Right lobe of liver (tissue), 6 donors: ENCODE results near the gene POLR2E. TPM values are rescaled to one million over a fixed set of nuclear protein-coding genes. Genes with fewer than 3 reads are reported as not detected.

Source experiments
- ATAC-seq, 4 donors: fragments of 200-7000 bp; cut with Tn5 transposase; one replicate each; pipeline ENCODE4 v1.9.1; 2020; ENCODE audit warnings: mild to moderate bottlenecking in 4 of 4, moderate library complexity in 4 of 4
- DNase-seq, 3 donors: peaks; one replicate each; pipeline ENCODE4 v3.0.0-alpha.2; 2020
- H3K27ac ChIP-seq, 3 donors: fragments of 200-600 bp; one replicate each; pipeline ENCODE4 v1.8.0; 2022
- H3K27me3 ChIP-seq, 2 donors: fragments of 200-600 bp; one replicate each; pipeline ENCODE4 v1.8.0; 2022
- H3K36me3 ChIP-seq, 4 donors: fragments of 200-600 bp; sonication (generic) in 1 of 4; one replicate each; pipeline versions ENCODE4 v1.5.1 to v1.8.0; 2017 to 2022; ENCODE audit warnings: control low read depth in 1 of 4
- H3K4me1 ChIP-seq, 4 donors: fragments of 200-600 bp; sonication (generic) in 1 of 4; one replicate each; pipeline versions ENCODE4 v1.5.1 to v1.8.0; 2017 to 2022; ENCODE audit warnings: control low read depth in 1 of 4
- H3K4me3 ChIP-seq, 3 donors: fragments of 200-600 bp; one replicate each; pipeline ENCODE4 v1.8.0; 2022
- H3K9me3 ChIP-seq, 4 donors: fragments of 200-600 bp; sonication (generic) in 1 of 4; one replicate each; pipeline versions ENCODE4 v1.5.1 to v1.8.0; 2017 to 2022; ENCODE audit warnings: control low read depth in 1 of 4
- POLR2A ChIP-seq: fragments of 450-650 bp; IDR thresholded peaks from one replicate; pipeline ENCODE4 v1.6.1; 2017; ENCODE audit warnings: antibody characterized with exemption, mild to moderate bottlenecking
- WGBS: methylation state at CpG from one replicate; pipeline ENCODE4 v1.1.6; 2018; ENCODE audit warnings: low coverage, low lambda C conversion rate; ENCODE audit not compliant: insufficient coverage; ENCODE audit errors: missing lambda C conversion rate; 5-methylcytosine and 5-hydroxymethylcytosine counted together
- intact Hi-C, 2 donors: fragments of 100-400 bp; cut with DNase I; formaldehyde crosslinking; loops; one replicate each; pipeline versions ENCODE4 v1.11.2 to v1.14.1; 2022
- long read RNA-seq: library from polyadenylated mRNA; unstranded; transcript quantifications from one replicate; pipeline ENCODE4 v2.0.0, GENCODE V29; 2019
- total RNA-seq, 6 experiments: library from RNA; depleted of rRNA in 2 of 6; stranded (reverse); fragments of >200 nt in 2 of 6; fragmentation: NEBNext Ultra II Directional in 3 of 6; extraction: Animal tissue kit (Norgen Biotek cat#: 25700) in 3 of 6; gene quantifications; one replicate each; pipeline versions ENCODE4 v1.1.0 to v1.2.4, GENCODE V29; 2016 to 2023
- TF ChIP-seq, protein P1 (sequence below), 4 donors: fragments of 200-600 bp in 3 of 4; fragments of 450-650 bp in 1 of 4; IDR thresholded peaks; one replicate each; pipeline versions ENCODE4 v1.5.1 to v1.8.0; 2016 to 2022; ENCODE audit warnings: antibody characterized with exemption in 4 of 4, mild to moderate bottlenecking in 2 of 4
- donor health status: DM: no; HTN: yes; CAD: no.
- donor health status: DM: no; HTN: no; CAD: no.
- donor health status: DM: no; HTN: no; CAD: no.
- donor health status: DM: no; HTN: yes; CAD: no.
- donor health status: DM: no; HTN: yes; CAD: no.

The POLR2E gene
- 100 to 1,000 TPM; 112 to 256 (median 131) TPM for total RNA-seq
- long read RNA-seq, transcript POLR2E-213 (8 exons, 2,831 nt) = major isoform, 42 of 52 reads
- long read RNA-seq, partial matches to known transcripts = 0 of 52 reads
- long read RNA-seq, other reads (novel, unspliced or antisense) = 5 of 52 reads

DNA sequence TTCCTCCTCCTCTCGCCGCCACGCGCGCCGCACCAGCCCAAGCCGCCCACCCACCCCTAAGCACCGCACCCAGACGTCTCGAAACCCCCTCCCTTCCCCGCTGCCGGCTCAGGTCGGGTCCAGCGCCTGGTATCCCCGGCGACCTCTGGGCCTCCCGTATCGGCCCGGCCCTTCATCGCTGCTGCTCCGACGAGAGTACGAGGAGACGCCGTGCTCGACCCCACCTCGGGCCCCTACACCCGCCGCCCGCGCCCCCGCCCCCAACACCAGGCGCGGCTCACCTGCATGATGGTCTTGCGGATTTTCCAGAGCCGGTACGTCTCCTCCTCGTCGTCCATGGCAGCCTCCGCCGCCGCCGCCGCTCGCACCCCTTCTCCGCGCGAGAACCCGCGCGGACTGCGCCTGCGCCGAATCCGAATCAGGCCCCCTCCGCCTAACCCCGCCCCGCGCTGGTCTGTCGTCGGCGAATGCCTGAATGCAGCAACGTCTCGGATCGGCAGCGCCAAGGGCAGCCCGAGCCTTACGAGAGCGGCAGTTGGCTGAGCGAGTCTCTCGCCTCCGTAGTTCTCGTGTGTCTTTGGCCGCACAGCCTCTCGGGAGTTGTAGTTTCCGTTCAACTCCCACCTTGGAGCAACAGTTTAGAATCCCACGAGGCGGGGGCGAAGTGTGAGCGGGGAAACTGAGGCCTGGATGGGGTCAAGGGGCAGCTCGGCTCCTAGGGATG is at the start of gene POLR2E:
TSS of gene POLR2E (minus strand) at position 398 of the 724 bp plus-strand sequence. CDS start at position 338, 60 bp downstream.
- peaks cover 0 to 17% (median 10%) of the 10 kb centered on the region in 4 donors for H3K36me3 ChIP-seq
- peaks cover 0 to 42% (median 17%) of the 10 kb centered on the region in 4 donors for H3K4me1 ChIP-seq
- H3K4me3 ChIP-seq = peak within 1 kb of the TSS; percentile 91 to 95 (median 92)
- TF ChIP-seq, protein P1, sequence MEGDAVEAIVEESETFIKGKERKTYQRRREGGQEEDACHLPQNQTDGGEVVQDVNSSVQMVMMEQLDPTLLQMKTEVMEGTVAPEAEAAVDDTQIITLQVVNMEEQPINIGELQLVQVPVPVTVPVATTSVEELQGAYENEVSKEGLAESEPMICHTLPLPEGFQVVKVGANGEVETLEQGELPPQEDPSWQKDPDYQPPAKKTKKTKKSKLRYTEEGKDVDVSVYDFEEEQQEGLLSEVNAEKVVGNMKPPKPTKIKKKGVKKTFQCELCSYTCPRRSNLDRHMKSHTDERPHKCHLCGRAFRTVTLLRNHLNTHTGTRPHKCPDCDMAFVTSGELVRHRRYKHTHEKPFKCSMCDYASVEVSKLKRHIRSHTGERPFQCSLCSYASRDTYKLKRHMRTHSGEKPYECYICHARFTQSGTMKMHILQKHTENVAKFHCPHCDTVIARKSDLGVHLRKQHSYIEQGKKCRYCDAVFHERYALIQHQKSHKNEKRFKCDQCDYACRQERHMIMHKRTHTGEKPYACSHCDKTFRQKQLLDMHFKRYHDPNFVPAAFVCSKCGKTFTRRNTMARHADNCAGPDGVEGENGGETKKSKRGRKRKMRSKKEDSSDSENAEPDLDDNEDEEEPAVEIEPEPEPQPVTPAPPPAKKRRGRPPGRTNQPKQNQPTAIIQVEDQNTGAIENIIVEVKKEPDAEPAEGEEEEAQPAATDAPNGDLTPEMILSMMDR (IDR thresholded peaks at IDR 0.05) = no peak
- peak; percentile 80 for TF ChIP-seq POLR2A
- intact Hi-C loops = no loop called here
- H3K27ac ChIP-seq = peak within 1 kb of the TSS; percentile 72 to 76 (median 73)
- peak; percentile 77 to 82 (median 78) for ATAC-seq
- 0% methylated on average over 6 of the region's 81 CpGs for WGBS
- peak; percentile 99 for DNase-seq
- H3K27me3 ChIP-seq = no peaks in the 10 kb centered on the region
- H3K9me3 ChIP-seq = no peaks in the 10 kb centered on the region

DNA sequence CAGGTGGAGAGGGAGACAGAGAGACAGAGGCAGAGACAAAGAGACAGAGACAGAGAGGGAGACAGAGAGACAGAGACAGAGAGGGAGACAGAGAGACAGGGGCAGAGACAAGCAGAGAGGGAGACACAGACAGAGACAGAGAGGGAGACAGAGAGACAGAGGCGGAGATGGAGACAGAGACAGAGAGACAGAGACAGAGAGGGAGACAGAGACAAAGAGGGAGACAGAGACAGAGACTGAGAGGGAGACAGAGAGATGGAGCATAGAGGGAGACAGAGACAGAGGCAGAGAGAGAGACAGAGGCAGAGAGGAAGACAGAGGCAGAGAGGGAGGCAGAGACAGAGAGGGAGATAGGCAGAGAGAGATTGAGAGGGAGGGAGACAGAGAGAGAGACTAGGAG is 49.6 kb upstream of the POLR2E start:
- no peak for TF ChIP-seq POLR2A
- TF ChIP-seq, protein P1 (IDR thresholded peaks at IDR 0.05) = no peak
- no peaks in the 10 kb centered on the region for H3K4me1 ChIP-seq
- ATAC-seq = no peak
- DNase-seq = no peak
- H3K36me3 ChIP-seq = peaks cover 0 to 7% (median 5%) of the 10 kb centered on the region in 4 donors
- intact Hi-C loops = no loop called here
- H3K27ac ChIP-seq = no peak overlapping the region
- no peaks in the 10 kb centered on the region for H3K27me3 ChIP-seq
- 60% methylated on average over 1 of the region's 1 CpG for WGBS
- H3K9me3 ChIP-seq = no peaks in the 10 kb centered on the region
- H3K4me3 ChIP-seq = no peak overlapping the region

DNA sequence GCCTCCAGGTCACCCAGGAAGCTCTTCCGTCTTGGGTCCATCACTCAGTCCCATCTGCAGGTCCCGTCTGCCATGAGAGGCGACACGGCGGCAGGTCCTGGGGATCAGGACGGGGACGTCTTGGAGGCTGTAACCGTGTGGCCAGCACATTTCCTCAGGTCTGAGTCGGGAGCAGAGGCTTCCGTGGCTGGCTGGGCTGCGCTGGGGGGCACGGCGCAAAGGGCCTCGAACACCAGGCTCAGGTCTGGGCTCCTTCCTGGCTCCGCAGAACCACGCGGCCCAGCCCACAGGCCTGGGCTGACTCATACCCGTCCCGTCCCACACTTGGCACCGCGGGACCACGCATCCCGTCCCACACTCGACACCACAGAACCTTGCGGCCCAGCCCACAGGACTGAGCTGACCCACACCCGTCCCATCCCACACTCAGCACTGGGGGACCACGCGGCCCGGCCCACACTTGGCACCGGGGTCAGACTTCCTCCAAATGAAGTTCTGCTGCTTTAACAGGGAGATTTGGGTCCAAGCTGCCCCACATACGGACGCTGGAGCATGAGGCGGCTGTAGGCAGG is 48.7 kb upstream of the POLR2E start:
- H3K27ac ChIP-seq = no peak overlapping the region
- DNase-seq (peak in 1 of 3 donors; percentile 45), ATAC-seq (peak in 1 of 4 donors; percentile 2)
- TF ChIP-seq, protein P1 (IDR thresholded peaks at IDR 0.05) = no peak
- no peak for TF ChIP-seq POLR2A
- no peaks in the 10 kb centered on the region for H3K9me3 ChIP-seq
- peaks cover 0 to 4% (median 3%) of the 10 kb centered on the region in 4 donors for H3K36me3 ChIP-seq
- 97% methylated on average over 7 of the region's 33 CpGs for WGBS
- H3K4me3 ChIP-seq = no peak overlapping the region
- no peaks in the 10 kb centered on the region for H3K4me1 ChIP-seq
- no peaks in the 10 kb centered on the region for H3K27me3 ChIP-seq
- intact Hi-C loops = no loop called here

- no peaks in the 10 kb centered on the region for H3K27me3 ChIP-seq
- H3K4me1 ChIP-seq = no peaks in the 10 kb centered on the region
- H3K36me3 ChIP-seq = peaks cover 0 to 4% (median 3%) of the 10 kb centered on the region in 4 donors
- H3K9me3 ChIP-seq = no peaks in the 10 kb centered on the region
- ATAC-seq = peak in 3 of 4 donors; percentile 25 to 52 (median 40)
- intact Hi-C loops = no loop called here
- H3K4me3 ChIP-seq = no peak overlapping the region
- no peak for DNase-seq
- no peak for TF ChIP-seq POLR2A
- 59% methylated on average over 4 of the region's 5 CpGs for WGBS
- no peak overlapping the region for H3K27ac ChIP-seq
Measured at GRCh38 chr19:1141944-1142343, 46.8 kb upstream of the POLR2E start.
